Activated T-helper 17 cell treated with anti-CD3 and anti-CD28 coated beads, Interleukin-2, amount 50 U/mL, for 72 hours (primary cell): ENCODE results near the gene MAN2A1. TPM values are rescaled to one million over a fixed set of nuclear protein-coding genes. Genes with fewer than 3 reads are reported as not detected.

Experiments used
- ATAC-seq: fragments of 150-1000 bp; cut with Tn5 transposase; replicated peaks from 2 replicates; pipeline ENCODE4 v1.10.0; 2021; ENCODE audit warnings: mild to moderate bottlenecking, moderate library complexity
- H3K27ac Mint-ChIP-seq: one replicate; pipeline ENCODE4 v1.8.0; 2022; ENCODE audit warnings: mixed read lengths
- H3K27me3 Mint-ChIP-seq: one replicate; pipeline ENCODE4 v1.8.0; 2022; ENCODE audit warnings: mixed read lengths
- H3K36me3 Mint-ChIP-seq: one replicate; pipeline ENCODE4 v1.8.0; 2022; ENCODE audit warnings: low read depth, mild to moderate bottlenecking, mixed read lengths
- H3K4me1 Mint-ChIP-seq: one replicate; pipeline ENCODE4 v1.8.0; 2022; ENCODE audit warnings: mixed read lengths
- H3K4me3 Mint-ChIP-seq: one replicate; pipeline ENCODE4 v1.8.0; 2022; ENCODE audit warnings: mild to moderate bottlenecking, mixed read lengths
- H3K9me3 Mint-ChIP-seq: one replicate; pipeline ENCODE4 v1.8.0; 2022; ENCODE audit warnings: mixed read lengths
- total RNA-seq, 2 donors: library from RNA; stranded (reverse); gene quantifications; one replicate each; pipeline ENCODE4 v1.2.3, GENCODE V29; 2022

MAN2A1 gene
- total RNA-seq, 2 donors from 2014 or later: 17.8 to 28.1 TPM

- Mint-ChIP-seq H3K27ac (no peak overlapping the region), H3K4me1 (no peaks in the 10 kb centered on the region), H3K4me3 (no peak overlapping the region), H3K9me3 (peaks cover 8% of the 10 kb centered on the region), H3K27me3 (peaks cover 8% of the 10 kb centered on the region), H3K36me3 (no peaks in the 10 kb centered on the region)
- ATAC-seq: no peak
These were observed 218.0 kb downstream of the MAN2A1 start for GRCh38 chr5:109907731-109908130.

- Mint-ChIP-seq H3K27me3 (peaks cover 8% of the 10 kb centered on the region), H3K4me1 (no peaks in the 10 kb centered on the region), H3K4me3 (no peak overlapping the region), H3K27ac (no peak overlapping the region), H3K36me3 (no peaks in the 10 kb centered on the region), H3K9me3 (peaks cover 8% of the 10 kb centered on the region)
- ATAC-seq: no peak
These were observed 218.6 kb downstream of the MAN2A1 start for GRCh38 chr5:109908366-109908765.

DNA sequence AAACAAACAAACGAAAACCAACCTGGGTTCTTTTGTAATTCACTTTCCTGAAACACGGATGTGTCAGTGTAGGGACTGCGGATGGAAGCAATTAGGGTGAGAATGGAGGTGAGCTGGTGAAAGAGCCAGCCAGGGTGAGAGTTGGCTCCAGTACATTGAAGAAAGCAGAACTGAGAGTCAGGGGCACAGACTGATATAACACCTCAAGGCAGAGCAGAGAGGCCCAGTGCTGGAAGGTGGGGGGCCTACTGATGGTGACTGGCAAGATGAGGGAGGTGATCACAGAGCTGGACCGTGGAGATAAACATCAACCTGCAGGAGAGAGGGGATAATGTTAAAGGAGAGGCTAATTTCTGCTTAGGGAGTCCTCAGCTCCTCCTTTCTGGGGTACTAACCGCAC, 221.1 kb downstream of the MAN2A1 start:
- no peak overlapping the region for H3K27ac Mint-ChIP-seq
- no peak overlapping the region for H3K4me3 Mint-ChIP-seq
- no peak for ATAC-seq
- peaks cover 8% of the 10 kb centered on the region for H3K27me3 Mint-ChIP-seq
- peaks cover 8% of the 10 kb centered on the region for H3K9me3 Mint-ChIP-seq
- no peaks in the 10 kb centered on the region for H3K36me3 Mint-ChIP-seq
- H3K4me1 Mint-ChIP-seq: no peaks in the 10 kb centered on the region

DNA sequence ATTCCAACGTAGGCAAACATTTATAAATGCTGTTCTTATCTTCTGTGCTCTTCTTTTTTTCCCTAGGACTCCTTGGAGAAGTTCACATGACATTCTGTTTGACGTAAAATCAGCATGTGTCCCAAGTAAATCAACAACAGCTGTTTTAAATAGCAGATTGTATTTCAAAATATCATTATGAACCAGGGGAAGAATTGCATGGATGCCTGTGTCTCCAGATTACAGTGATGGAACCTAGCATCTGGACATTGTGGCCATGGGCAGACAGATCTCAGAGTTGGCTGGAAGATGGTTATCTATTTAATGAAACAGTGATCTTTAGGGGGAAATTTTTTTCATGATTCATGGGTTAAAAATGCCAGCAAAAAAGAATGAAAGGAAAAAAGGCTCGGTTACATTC, 222.0 kb downstream of the MAN2A1 start:
- peaks cover under 1% of the 10 kb centered on the region for H3K4me1 Mint-ChIP-seq
- H3K36me3 Mint-ChIP-seq: no peaks in the 10 kb centered on the region
- no peak overlapping the region for H3K4me3 Mint-ChIP-seq
- ATAC-seq: no peak
- peaks cover 7% of the 10 kb centered on the region for H3K27me3 Mint-ChIP-seq
- peaks cover 7% of the 10 kb centered on the region for H3K9me3 Mint-ChIP-seq
- H3K27ac Mint-ChIP-seq: no peak overlapping the region

DNA sequence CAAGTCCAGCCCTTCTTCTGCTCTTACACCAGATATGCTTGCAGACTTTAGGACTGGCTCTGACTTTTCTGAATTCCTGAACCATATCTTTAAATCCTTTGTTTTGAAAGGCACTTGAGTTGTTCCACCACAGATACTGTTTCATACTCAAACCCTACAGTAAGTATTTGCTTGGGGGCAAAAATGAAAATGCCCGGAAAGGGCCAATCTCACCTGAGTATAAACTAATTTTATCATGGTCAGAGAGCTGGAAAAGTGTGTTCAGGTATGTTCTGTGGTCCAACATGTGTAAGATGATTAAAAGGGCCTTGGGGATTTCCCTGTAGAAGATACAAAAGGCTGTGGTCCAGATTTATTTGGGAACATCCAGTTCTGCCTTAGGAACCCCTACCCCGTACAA, 225.2 kb downstream of the MAN2A1 start:
- no peak for ATAC-seq
- Mint-ChIP-seq H3K27ac (no peak overlapping the region), H3K4me3 (no peak overlapping the region), H3K27me3 (no peaks in the 10 kb centered on the region), H3K4me1 (peaks cover 4% of the 10 kb centered on the region), H3K9me3 (no peaks in the 10 kb centered on the region), H3K36me3 (no peaks in the 10 kb centered on the region)

DNA sequence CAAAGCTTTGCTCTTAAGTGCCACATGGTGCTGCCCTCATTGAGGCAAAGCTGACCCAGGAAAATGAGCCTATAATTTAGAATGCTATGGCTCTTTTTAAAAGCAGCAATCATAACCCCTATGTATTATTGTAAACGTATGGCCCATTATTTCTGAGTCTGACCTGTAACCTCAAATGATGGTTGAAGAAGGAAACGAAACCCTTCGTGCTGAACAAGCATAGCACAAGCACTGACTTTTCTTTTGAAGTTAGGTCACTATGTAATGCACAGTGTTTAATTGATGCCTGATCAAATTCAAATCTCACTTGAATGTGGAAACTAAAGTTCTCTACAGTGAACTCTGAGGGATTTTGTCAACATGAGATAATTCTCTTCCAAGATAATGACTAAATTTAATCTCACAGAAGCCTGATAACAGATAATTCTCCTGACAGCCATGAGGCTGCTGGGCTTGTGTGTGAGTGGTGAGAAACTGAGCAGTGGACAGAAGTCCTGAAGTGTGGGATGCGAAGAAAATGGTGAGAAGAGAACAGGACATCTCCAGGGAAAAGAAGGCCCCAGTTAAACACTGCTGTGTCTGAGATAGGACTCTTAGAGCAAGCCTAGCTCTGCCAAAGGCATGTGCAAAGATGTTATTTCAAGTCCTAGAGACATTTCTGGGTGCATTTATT, 226.9 kb downstream of the MAN2A1 start:
- Mint-ChIP-seq H3K4me3 (no peak overlapping the region), H3K36me3 (no peaks in the 10 kb centered on the region), H3K27ac (no peak overlapping the region), H3K27me3 (no peaks in the 10 kb centered on the region), H3K9me3 (no peaks in the 10 kb centered on the region), H3K4me1 (peaks cover 9% of the 10 kb centered on the region)
- no peak for ATAC-seq
